HepG2 (cell line): ENCODE measurements around the gene TRIP4. TPM values are rescaled to one million over a fixed set of nuclear protein-coding genes. Genes with fewer than 3 reads are reported as not detected.

ENCODE experiments used
- AGO1 ChIP-seq: fragments of 200-400 bp; formaldehyde crosslinking; IDR thresholded peaks from 2 replicates; pipeline ENCODE4 v1.6.1; 2017; ENCODE audit warnings: mild to moderate bottlenecking, low read depth, low read length, moderate library complexity; ENCODE audit not compliant: poor library complexity, severe bottlenecking
- CAMTA2 ChIP-seq: sonication (generic); formaldehyde crosslinking; IDR thresholded peaks from 2 replicates; pipeline ENCODE4 v1.4.0; 2020; ENCODE audit warnings: mild to moderate bottlenecking, missing genetic modification reagents, borderline replicate concordance
- CBX1 ChIP-seq: IDR thresholded peaks from one replicate; pipeline ENCODE4 v1.6.1; 2016; ENCODE audit warnings: antibody characterized with exemption, low read depth
- FOXK2 ChIP-seq: fragments of 450-650 bp; IDR thresholded peaks from 2 replicates; pipeline ENCODE4 v1.6.1; 2016
- GATA4 ChIP-seq: sonication (generic); IDR thresholded peaks from 2 replicates; pipeline ENCODE4 v1.6.1; 2016; ENCODE audit warnings: antibody characterized with exemption, low read depth, borderline replicate concordance
- HDAC1 ChIP-seq: sonication (generic); formaldehyde crosslinking; IDR thresholded peaks from 2 replicates; pipeline ENCODE4 v1.5.1; 2020; ENCODE audit warnings: mild to moderate bottlenecking, missing genetic modification reagents
- HNRNPLL ChIP-seq: fragments of 200-400 bp; formaldehyde crosslinking; IDR thresholded peaks from 2 replicates; pipeline ENCODE4 v1.6.1; 2017; ENCODE audit warnings: mild to moderate bottlenecking, low read depth, low read length; ENCODE audit not compliant: poor library complexity, severe bottlenecking
- IRF2 ChIP-seq: IDR thresholded peaks from 2 replicates; pipeline ENCODE4 v1.6.1; 2018; ENCODE audit warnings: missing genetic modification reagents, missing compliant biosample characterization
- JUNB ChIP-seq: sonication (generic); formaldehyde crosslinking; IDR thresholded peaks from 2 replicates; pipeline ENCODE4 v1.8.0; 2022; ENCODE audit warnings: missing genetic modification reagents, mild to moderate bottlenecking, borderline replicate concordance
- KLF15 ChIP-seq: sonication (generic); formaldehyde crosslinking; IDR thresholded peaks from 2 replicates; pipeline ENCODE4 v1.8.1; 2023; ENCODE audit warnings: borderline replicate concordance, mild to moderate bottlenecking, inconsistent platforms, missing genetic modification reagents, mixed read lengths
- MAFK ChIP-seq, 2 experiments: IDR thresholded peaks in 1 of 2; conservative IDR thresholded peaks in 1 of 2; 2 replicates each; pipeline ENCODE4 v1.6.1; 2011; ENCODE audit warnings: improper control_type of control experiment in 2 of 2, low read length in 2 of 2
- MIER2 ChIP-seq: IDR thresholded peaks from 2 replicates; pipeline ENCODE4 v1.6.1; 2016; ENCODE audit warnings: missing biosample characterization, missing genetic modification reagents
- MTF1 ChIP-seq: sonication (generic); formaldehyde crosslinking; IDR thresholded peaks from 2 replicates; pipeline ENCODE4 v1.5.0; 2020; ENCODE audit warnings: missing genetic modification reagents
- MXD4 ChIP-seq: IDR thresholded peaks from 2 replicates; pipeline ENCODE4 v1.6.1; 2016; ENCODE audit warnings: mild to moderate bottlenecking, missing biosample characterization, missing genetic modification reagents
- NRL ChIP-seq: sonication (generic); formaldehyde crosslinking; IDR thresholded peaks from 2 replicates; pipeline ENCODE4 v1.5.0; 2020; ENCODE audit warnings: missing genetic modification reagents, mild to moderate bottlenecking, moderate library complexity, borderline replicate concordance
- PHB2 ChIP-seq: fragments of 450-650 bp; IDR thresholded peaks from 2 replicates; pipeline ENCODE4 v1.6.1; 2018; ENCODE audit not compliant: partially characterized antibody
- POLR2A ChIP-seq, 2 experiments: IDR thresholded peaks; 2 replicates each; pipeline ENCODE4 v1.6.1; 2011; ENCODE audit warnings: low read depth in 2 of 2, low read length in 2 of 2, mild to moderate bottlenecking in 1 of 2, moderate library complexity in 1 of 2; ENCODE audit not compliant: insufficient read depth in 1 of 2
- PTBP1 ChIP-seq: fragments of 200-400 bp; formaldehyde crosslinking; IDR thresholded peaks from 2 replicates; pipeline ENCODE4 v1.6.1; 2018; ENCODE audit warnings: low read length, low read depth; ENCODE audit not compliant: poor library complexity, severe bottlenecking
- SPEN ChIP-seq: sonication (generic); formaldehyde crosslinking; IDR thresholded peaks from 2 replicates; pipeline ENCODE4 v1.5.1; 2020; ENCODE audit warnings: low read depth, mild to moderate bottlenecking, missing genetic modification reagents
- STAG1 ChIP-seq: sonication (generic); formaldehyde crosslinking; IDR thresholded peaks from 2 replicates; pipeline ENCODE4 v1.4.0; 2020; ENCODE audit warnings: missing genetic modification reagents
- ZFP1 ChIP-seq: IDR thresholded peaks from 2 replicates; pipeline ENCODE4 v1.6.1; 2016
- ZFP36L1 ChIP-seq: sonication (generic); formaldehyde crosslinking; IDR thresholded peaks from 2 replicates; pipeline ENCODE4 v1.8.0; 2022; ENCODE audit warnings: mild to moderate bottlenecking, missing genetic modification reagents, moderate library complexity
- ZMYM2 ChIP-seq: sonication (generic); formaldehyde crosslinking; IDR thresholded peaks from 2 replicates; pipeline ENCODE4 v1.8.0; 2022; ENCODE audit warnings: mild to moderate bottlenecking, missing genetic modification reagents
- ZNF253 ChIP-seq: sonication (generic); formaldehyde crosslinking; IDR thresholded peaks from 2 replicates; pipeline ENCODE4 v1.8.0; 2022; ENCODE audit warnings: mild to moderate bottlenecking, missing genetic modification reagents, borderline replicate concordance
- ZNF317 ChIP-seq: sonication (generic); formaldehyde crosslinking; IDR thresholded peaks from 2 replicates; pipeline ENCODE4 v1.5.0; 2020; ENCODE audit warnings: mild to moderate bottlenecking, missing genetic modification reagents
- ZNF343 ChIP-seq: sonication (generic); formaldehyde crosslinking; IDR thresholded peaks from 2 replicates; pipeline ENCODE4 v1.4.0; 2020; ENCODE audit warnings: mild to moderate bottlenecking, missing genetic modification reagents
- ZNF567 ChIP-seq: sonication (generic); formaldehyde crosslinking; IDR thresholded peaks from 2 replicates; pipeline ENCODE4 v1.8.1; 2023; ENCODE audit warnings: mild to moderate bottlenecking, missing genetic modification reagents, borderline replicate concordance
- ZNF616 ChIP-seq: sonication (generic); formaldehyde crosslinking; IDR thresholded peaks from 2 replicates; pipeline ENCODE4 v1.5.0; 2020; ENCODE audit warnings: low read depth, mild to moderate bottlenecking, missing genetic modification reagents
- polyA plus RNA-seq, 8 experiments: library from polyadenylated mRNA; depleted of rRNA in 3 of 8; stranded (reverse) in 7 of 8; unstranded in 1 of 8; fragments of >200 nt; fragmentation: Illumina TruSeq in 4 of 8; extraction: Trizol in 4 of 8; gene quantifications; 2 replicates each; pipeline versions ENCODE4 v1.2.1 to v1.2.3, GENCODE V29; 2011 to 2016; ENCODE audit warnings: low read depth in 4 of 8, missing spikeins in 1 of 8, mixed read lengths in 1 of 8; ENCODE audit not compliant: insufficient read depth in 1 of 8
- total RNA-seq, 5 experiments: library from RNA; depleted of rRNA; stranded (reverse); fragments of >200 nt; fragmentation: Illumina TruSeq; extraction: Trizol; gene quantifications; 2 replicates each; pipeline ENCODE4 v1.2.3, GENCODE V29; 2016; ENCODE audit warnings: low read depth in 1 of 5
- TF ChIP-seq, protein P1 (sequence below): sonication (generic); formaldehyde crosslinking; IDR thresholded peaks from 2 replicates; pipeline ENCODE4 v1.4.0; 2020; ENCODE audit warnings: missing genetic modification reagents
- TF ChIP-seq, protein P2 (sequence below): sonication (generic); formaldehyde crosslinking; IDR thresholded peaks from 2 replicates; pipeline ENCODE4 v1.4.0; 2020; ENCODE audit warnings: mild to moderate bottlenecking, low read depth, missing genetic modification reagents

Gene TRIP4
- total and polyA plus RNA-seq, 2 of the 13 experiments (the other 11 are each of a cell fraction or from before 2014, with no cell fraction given): 7.1 to 11.8 TPM

DNA sequence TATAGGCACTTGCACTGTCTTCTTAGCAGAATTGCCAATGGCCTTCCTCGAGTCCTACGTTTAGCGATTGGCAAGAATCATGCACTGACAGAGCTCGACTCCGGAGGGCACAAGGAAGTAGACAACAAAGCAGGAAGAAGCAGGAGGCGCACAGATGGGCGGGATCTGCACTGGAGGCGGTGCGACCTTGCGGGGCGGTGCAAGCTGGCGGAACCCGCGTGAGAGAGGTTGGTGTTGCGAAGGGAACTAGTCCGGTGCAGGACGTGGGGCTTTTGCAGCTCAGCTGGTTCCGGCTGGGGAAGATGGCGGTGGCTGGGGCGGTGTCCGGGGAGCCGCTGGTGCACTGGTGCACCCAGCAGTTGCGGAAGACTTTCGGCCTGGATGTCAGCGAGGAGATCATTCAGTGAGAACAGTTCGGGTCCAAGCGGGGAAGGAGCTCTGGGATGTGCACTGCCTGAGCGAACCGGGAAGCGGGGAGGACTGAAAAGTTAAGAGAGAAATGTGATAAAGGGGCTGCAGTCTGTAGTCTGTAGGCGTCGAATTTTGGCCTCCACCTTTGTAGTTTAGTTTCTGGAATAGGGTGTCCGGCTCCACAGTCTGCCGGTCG is at the start of gene TRIP4 (continued):
- TF ChIP-seq ZNF616 (CRISPR knock-in tag): peak; percentile 91; the same call in 1 of the 2 replicates
- TF ChIP-seq HDAC1 (CRISPR knock-in tag): peak; percentile 100
- peak; percentile 87 for TF ChIP-seq ZNF317
- TF ChIP-seq NRL (CRISPR knock-in tag): peak; percentile 97
- peak; percentile 75 for TF ChIP-seq MIER2
- no peak for TF ChIP-seq PHB2
- no peak; the same call in 1 of the 2 replicates for TF ChIP-seq ZNF253 (CRISPR knock-in tag)
- peak; percentile 79; the same call in 1 of the 2 replicates for TF ChIP-seq KLF15 (CRISPR knock-in tag)
- TF ChIP-seq HNRNPLL: peak; percentile 90
- TF ChIP-seq FOXK2: peak; percentile 72
- TF ChIP-seq GATA4: no peak; the same call in 1 of the 2 replicates
- TF ChIP-seq ZNF567 (CRISPR knock-in tag): peak; percentile 90; the same call in 1 of the 2 replicates
- TF ChIP-seq STAG1: peak; percentile 55
- TF ChIP-seq, protein P1, sequence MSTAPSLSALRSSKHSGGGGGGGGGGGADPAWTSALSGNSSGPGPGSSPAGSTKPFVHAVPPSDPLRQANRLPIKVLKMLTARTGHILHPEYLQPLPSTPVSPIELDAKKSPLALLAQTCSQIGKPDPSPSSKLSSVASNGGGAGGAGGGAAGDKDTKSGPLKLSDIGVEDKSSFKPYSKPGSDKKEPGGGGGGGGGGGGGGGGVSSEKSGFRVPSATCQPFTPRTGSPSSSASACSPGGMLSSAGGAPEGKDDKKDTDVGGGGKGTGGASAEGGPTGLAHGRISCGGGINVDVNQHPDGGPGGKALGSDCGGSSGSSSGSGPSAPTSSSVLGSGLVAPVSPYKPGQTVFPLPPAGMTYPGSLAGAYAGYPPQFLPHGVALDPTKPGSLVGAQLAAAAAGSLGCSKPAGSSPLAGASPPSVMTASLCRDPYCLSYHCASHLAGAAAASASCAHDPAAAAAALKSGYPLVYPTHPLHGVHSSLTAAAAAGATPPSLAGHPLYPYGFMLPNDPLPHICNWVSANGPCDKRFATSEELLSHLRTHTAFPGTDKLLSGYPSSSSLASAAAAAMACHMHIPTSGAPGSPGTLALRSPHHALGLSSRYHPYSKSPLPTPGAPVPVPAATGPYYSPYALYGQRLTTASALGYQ (CRISPR knock-in tag): peak; percentile 80
- TF ChIP-seq ZNF343 (CRISPR knock-in tag): 0 out of 2 replicates have a peak, but pooled peaks have one; percentile 35
- peak; percentile 92 for TF ChIP-seq MXD4
- no peak for TF ChIP-seq MTF1 (CRISPR knock-in tag)
- TF ChIP-seq POLR2A (IDR thresholded peaks at IDR 0.05; ENCODE audit: insufficient read depth in 1 of 2, low read depth in 2 of 2, low read length in 2 of 2): peak; percentile 90 to 91
- TF ChIP-seq MAFK (conservative IDR thresholded peaks at IDR 0.05 in 1 of 2, IDR thresholded peaks at IDR 0.05 in 1 of 2; ENCODE audit: low read length in 2 of 2): peak in 1 of 2 experiments; percentile 59; a peak in 2 of 4 replicates
- TF ChIP-seq ZFP36L1 (CRISPR knock-in tag): 0 out of 2 replicates have a peak, but pooled peaks have one; percentile 78
- peak; percentile 86 for TF ChIP-seq PTBP1
- TF ChIP-seq IRF2: peak; percentile 99
- peak; percentile 99 for TF ChIP-seq CBX1
- TF ChIP-seq CAMTA2 (CRISPR knock-in tag): peak; percentile 79
- TF ChIP-seq ZMYM2: 0 out of 2 replicates have a peak, but pooled peaks have one; percentile 58
- peak; percentile 81 for TF ChIP-seq JUNB
- peak; percentile 96 for TF ChIP-seq ZFP1 (CRISPR knock-in tag)
- TF ChIP-seq, protein P2, sequence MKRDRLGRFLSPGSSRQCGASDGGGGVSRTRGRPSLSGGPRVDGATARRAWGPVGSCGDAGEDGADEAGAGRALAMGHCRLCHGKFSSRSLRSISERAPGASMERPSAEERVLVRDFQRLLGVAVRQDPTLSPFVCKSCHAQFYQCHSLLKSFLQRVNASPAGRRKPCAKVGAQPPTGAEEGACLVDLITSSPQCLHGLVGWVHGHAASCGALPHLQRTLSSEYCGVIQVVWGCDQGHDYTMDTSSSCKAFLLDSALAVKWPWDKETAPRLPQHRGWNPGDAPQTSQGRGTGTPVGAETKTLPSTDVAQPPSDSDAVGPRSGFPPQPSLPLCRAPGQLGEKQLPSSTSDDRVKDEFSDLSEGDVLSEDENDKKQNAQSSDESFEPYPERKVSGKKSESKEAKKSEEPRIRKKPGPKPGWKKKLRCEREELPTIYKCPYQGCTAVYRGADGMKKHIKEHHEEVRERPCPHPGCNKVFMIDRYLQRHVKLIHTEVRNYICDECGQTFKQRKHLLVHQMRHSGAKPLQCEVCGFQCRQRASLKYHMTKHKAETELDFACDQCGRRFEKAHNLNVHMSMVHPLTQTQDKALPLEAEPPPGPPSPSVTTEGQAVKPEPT (CRISPR knock-in tag): peak; percentile 93; the same call in 1 of the 2 replicates
- TF ChIP-seq AGO1: peak; percentile 69
- peak; percentile 98 for TF ChIP-seq SPEN
